ENCODE data around the gene FAM135A. TPM values are rescaled to one million over a fixed set of nuclear protein-coding genes. Genes with fewer than 3 reads are reported as not detected.
A peak's percentile ranks its signal among the peaks of the same experiment; 100 is the strongest.

Gene FAM135A
- total and polyA plus RNA-seq, 9 of the 15 experiments (the other 6 are each of a cell fraction or from before 2014, with no cell fraction given): 7.4 to 32.9 (median 19.2) TPM

- TF ChIP-seq, protein P1, sequence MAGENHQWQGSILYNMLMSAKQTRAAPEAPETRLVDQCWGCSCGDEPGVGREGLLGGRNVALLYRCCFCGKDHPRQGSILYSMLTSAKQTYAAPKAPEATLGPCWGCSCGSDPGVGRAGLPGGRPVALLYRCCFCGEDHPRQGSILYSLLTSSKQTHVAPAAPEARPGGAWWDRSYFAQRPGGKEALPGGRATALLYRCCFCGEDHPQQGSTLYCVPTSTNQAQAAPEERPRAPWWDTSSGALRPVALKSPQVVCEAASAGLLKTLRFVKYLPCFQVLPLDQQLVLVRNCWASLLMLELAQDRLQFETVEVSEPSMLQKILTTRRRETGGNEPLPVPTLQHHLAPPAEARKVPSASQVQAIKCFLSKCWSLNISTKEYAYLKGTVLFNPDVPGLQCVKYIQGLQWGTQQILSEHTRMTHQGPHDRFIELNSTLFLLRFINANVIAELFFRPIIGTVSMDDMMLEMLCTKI (IDR thresholded peaks at IDR 0.05; ENCODE audit: partially characterized antibody): no peak
- TF ChIP-seq RBM22 (IDR thresholded peaks at IDR 0.05; ENCODE audit: low read depth, low read length, poor library complexity, severe bottlenecking) (no peak), POLR2AphosphoS5 (IDR thresholded peaks at IDR 0.05; ENCODE audit: control insufficient read depth, insufficient read depth, low read depth, low read length) (peak; percentile 99), RBM39 (optimal IDR thresholded peaks at IDR 0.05; ENCODE audit: low read depth, low read length) (no peak), MCM5 (IDR thresholded peaks at IDR 0.05; ENCODE audit: low read depth) (no peak), ZBTB33 (CRISPR knock-in tag; IDR thresholded peaks at IDR 0.05) (0 out of 2 replicates have a peak, but pooled peaks have one; percentile 44), ZC3H4 (CRISPR knock-in tag; IDR thresholded peaks at IDR 0.05; ENCODE audit: borderline replicate concordance) (no peak), ZNF184 (CRISPR knock-in tag; IDR thresholded peaks at IDR 0.05) (no peak), HIVEP1 (CRISPR knock-in tag; IDR thresholded peaks at IDR 0.05) (no peak), SMARCE1 (IDR thresholded peaks at IDR 0.05) (0 out of 2 replicates have a peak, but pooled peaks have one; percentile 53), NFATC3 (IDR thresholded peaks at IDR 0.05) (0 out of 2 replicates have a peak, but pooled peaks have one; percentile 26), ZBTB8A (IDR thresholded peaks at IDR 0.05; ENCODE audit: partially characterized antibody) (no peak), RBM15 (IDR thresholded peaks at IDR 0.05; ENCODE audit: insufficient read depth, low read length) (no peak), ATF1 (CRISPR knock-in tag; IDR thresholded peaks at IDR 0.05) (no peak), ATF1 (tag; IDR thresholded peaks at IDR 0.05) (peak; percentile 98), FOXJ3 (CRISPR knock-in tag; IDR thresholded peaks at IDR 0.05) (peak; percentile 43; the same call in 1 of the 2 replicates), DEAF1 (CRISPR knock-in tag; IDR thresholded peaks at IDR 0.05) (no peak), TBL1XR1 (IDR thresholded peaks at IDR 0.05; ENCODE audit: low read length in 2 of 2) (peak; percentile 67 to 84; a peak in 3 of 4 replicates), EHMT2 (IDR thresholded peaks at IDR 0.05) (no peak), MCM7 (IDR thresholded peaks at IDR 0.05) (no peak), SAP30 (IDR thresholded peaks at IDR 0.05; ENCODE audit: borderline replicate concordance, insufficient read depth, low read depth, low read length, poor library complexity, severe bottlenecking) (peak; percentile 52)
- TF ChIP-seq, protein P2, sequence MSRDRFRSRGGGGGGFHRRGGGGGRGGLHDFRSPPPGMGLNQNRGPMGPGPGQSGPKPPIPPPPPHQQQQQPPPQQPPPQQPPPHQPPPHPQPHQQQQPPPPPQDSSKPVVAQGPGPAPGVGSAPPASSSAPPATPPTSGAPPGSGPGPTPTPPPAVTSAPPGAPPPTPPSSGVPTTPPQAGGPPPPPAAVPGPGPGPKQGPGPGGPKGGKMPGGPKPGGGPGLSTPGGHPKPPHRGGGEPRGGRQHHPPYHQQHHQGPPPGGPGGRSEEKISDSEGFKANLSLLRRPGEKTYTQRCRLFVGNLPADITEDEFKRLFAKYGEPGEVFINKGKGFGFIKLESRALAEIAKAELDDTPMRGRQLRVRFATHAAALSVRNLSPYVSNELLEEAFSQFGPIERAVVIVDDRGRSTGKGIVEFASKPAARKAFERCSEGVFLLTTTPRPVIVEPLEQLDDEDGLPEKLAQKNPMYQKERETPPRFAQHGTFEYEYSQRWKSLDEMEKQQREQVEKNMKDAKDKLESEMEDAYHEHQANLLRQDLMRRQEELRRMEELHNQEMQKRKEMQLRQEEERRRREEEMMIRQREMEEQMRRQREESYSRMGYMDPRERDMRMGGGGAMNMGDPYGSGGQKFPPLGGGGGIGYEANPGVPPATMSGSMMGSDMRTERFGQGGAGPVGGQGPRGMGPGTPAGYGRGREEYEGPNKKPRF (IDR thresholded peaks at IDR 0.05; ENCODE audit: low read depth, low read length): no peak
Observed at GRCh38 chr6:70394518-70395300, 18.6 kb upstream of the FAM135A start (continued).
